Memory B cell (primary cell): ENCODE data around the gene TNRC18.

Experiments
- ATAC-seq: fragments of 150-1000 bp; cut with Tn5 transposase; 2 replicates; pipeline ENCODE4 v1.10.0; 2021; ENCODE audit warnings: low read depth, mild to moderate bottlenecking, moderate library complexity
- DNase-seq, 2 donors: peaks; one replicate each; pipeline ENCODE4 v3.0.0; 2022; ENCODE audit warnings: low spot score in 2 of 2
- H3K27ac Mint-ChIP-seq: one replicate; pipeline ENCODE4 v1.8.0; 2022; ENCODE audit warnings: mild to moderate bottlenecking, moderate library complexity, mixed read lengths
- H3K27me3 Mint-ChIP-seq: one replicate; pipeline ENCODE4 v1.8.0; 2022; ENCODE audit warnings: mixed read lengths
- H3K36me3 Mint-ChIP-seq: one replicate; pipeline ENCODE4 v1.8.0; 2022; ENCODE audit warnings: mild to moderate bottlenecking, mixed read lengths
- H3K4me1 Mint-ChIP-seq: one replicate; pipeline ENCODE4 v1.8.0; 2022; ENCODE audit warnings: mixed read lengths
- H3K4me3 Mint-ChIP-seq: one replicate; pipeline ENCODE4 v1.8.0; 2022; ENCODE audit warnings: mild to moderate bottlenecking, moderate library complexity, mixed read lengths
- H3K9me3 Mint-ChIP-seq: one replicate; pipeline ENCODE4 v1.8.0; 2022; ENCODE audit warnings: mixed read lengths

The TNRC18 gene

GRCh38 chr7:5393328-5393727 is 30.3 kb downstream of the TNRC18 start:
- no peak for ATAC-seq
- Mint-ChIP-seq H3K4me1 (peaks cover 17% of the 10 kb centered on the region), H3K4me3 (no peak overlapping the region), H3K9me3 (no peaks in the 10 kb centered on the region), H3K27me3 (no peaks in the 10 kb centered on the region), H3K27ac (no peak overlapping the region), H3K36me3 (peaks cover 14% of the 10 kb centered on the region)
- no peak for DNase-seq

- Mint-ChIP-seq H3K27me3 (no peaks in the 10 kb centered on the region), H3K27ac (no peak overlapping the region), H3K36me3 (peaks cover 18% of the 10 kb centered on the region), H3K4me1 (peaks cover 10% of the 10 kb centered on the region), H3K4me3 (no peak overlapping the region), H3K9me3 (no peaks in the 10 kb centered on the region)
- DNase-seq (no peak), ATAC-seq (no peak)
Measured at GRCh38 chr7:5390918-5391317, 32.7 kb downstream of the TNRC18 start.

GRCh38 chr7:5388905-5389433 is 34.7 kb downstream of the TNRC18 start:
- H3K27me3 Mint-ChIP-seq, result no peaks in the 10 kb centered on the region
- no peak overlapping the region for H3K27ac Mint-ChIP-seq
- no peak overlapping the region for H3K4me3 Mint-ChIP-seq
- ATAC-seq (no peak), DNase-seq (no peak)
- peaks cover 6% of the 10 kb centered on the region for H3K4me1 Mint-ChIP-seq
- no peaks in the 10 kb centered on the region for H3K9me3 Mint-ChIP-seq
- peaks cover 20% of the 10 kb centered on the region for H3K36me3 Mint-ChIP-seq

DNA sequence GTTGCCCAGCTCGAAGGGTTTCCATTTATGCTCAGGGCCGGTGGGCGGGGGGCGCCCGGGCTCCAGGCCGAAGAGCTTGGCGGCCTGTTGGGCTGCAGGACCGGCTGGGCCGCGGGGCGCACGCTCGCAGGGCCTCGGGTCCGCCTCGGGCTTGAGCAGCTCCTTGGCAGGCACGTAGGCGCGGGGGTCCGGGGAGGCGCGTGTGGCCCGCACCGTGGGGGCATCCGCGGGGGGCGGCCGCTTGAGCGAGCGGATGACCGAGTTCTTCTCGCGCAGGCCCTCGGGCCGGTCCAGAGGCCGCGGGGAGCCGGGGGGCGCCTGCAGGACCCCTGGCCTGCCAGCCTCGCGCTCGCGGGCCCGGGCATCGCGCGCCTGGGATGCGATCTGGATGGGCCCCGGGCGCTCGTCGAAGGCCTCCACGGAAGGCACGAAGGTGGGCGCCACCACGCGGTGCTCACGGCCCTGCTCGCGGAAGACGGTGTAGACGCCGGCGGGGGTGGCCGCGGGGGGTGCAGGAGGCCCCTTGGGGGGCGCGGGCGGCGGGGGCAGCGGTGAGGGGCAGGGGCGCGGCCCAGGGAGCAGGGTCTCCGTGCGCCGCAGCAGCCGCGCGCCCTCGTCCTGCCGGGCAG is 35.2 kb downstream of the TNRC18 start:
- Mint-ChIP-seq H3K4me3 (no peak overlapping the region), H3K36me3 (peaks cover 17% of the 10 kb centered on the region), H3K9me3 (no peaks in the 10 kb centered on the region), H3K27ac (no peak overlapping the region), H3K4me1 (peaks cover 3% of the 10 kb centered on the region), H3K27me3 (no peaks in the 10 kb centered on the region)
- DNase-seq (no peak), ATAC-seq (no peak)

DNA sequence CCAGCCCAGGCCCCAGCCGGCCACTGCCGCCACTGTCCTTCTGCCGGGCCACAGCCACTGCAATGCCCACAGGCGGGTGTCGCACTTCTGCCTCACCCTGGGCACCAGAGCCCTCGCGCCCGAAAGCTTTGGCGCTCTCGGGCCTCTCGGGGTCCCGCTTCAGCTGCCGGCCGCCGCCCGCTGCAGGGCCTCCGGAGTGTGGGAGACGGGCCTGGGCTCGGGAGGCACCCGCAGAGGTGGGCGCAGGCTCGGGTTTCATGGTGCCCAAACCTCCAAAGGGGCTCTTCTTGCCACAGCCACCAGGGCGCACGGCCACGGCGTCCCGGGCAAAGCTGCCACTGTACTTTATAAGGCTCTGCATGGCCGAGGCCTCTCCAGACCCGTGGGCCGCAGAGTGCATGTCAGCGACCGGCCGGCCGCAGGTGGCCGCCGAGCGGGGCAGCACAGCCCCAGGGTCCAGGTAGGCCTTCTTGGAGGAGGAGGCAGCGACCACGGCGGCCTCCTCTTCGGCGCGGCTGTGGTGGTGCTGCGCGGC is 35.9 kb downstream of the TNRC18 start:
- ATAC-seq (no peak), DNase-seq (no peak)
- H3K36me3 Mint-ChIP-seq, result peaks cover 10% of the 10 kb centered on the region
- no peak overlapping the region for H3K27ac Mint-ChIP-seq
- no peaks in the 10 kb centered on the region for H3K27me3 Mint-ChIP-seq
- no peak overlapping the region for H3K4me3 Mint-ChIP-seq
- H3K4me1 Mint-ChIP-seq, result peaks cover under 1% of the 10 kb centered on the region
- no peaks in the 10 kb centered on the region for H3K9me3 Mint-ChIP-seq

- DNase-seq, result no peak
- no peaks in the 10 kb centered on the region for H3K27me3 Mint-ChIP-seq
- H3K27ac Mint-ChIP-seq, result no peak overlapping the region
- peaks cover 9% of the 10 kb centered on the region for H3K4me1 Mint-ChIP-seq
- no peak for ATAC-seq
- no peak overlapping the region for H3K4me3 Mint-ChIP-seq
- peaks cover 11% of the 10 kb centered on the region for H3K36me3 Mint-ChIP-seq
- H3K9me3 Mint-ChIP-seq, result no peaks in the 10 kb centered on the region
Measured at GRCh38 chr7:5384618-5385017, 39.0 kb downstream of the TNRC18 start.

GRCh38 chr7:5383314-5384098 is 40.1 kb downstream of the TNRC18 start:
- Mint-ChIP-seq H3K27ac (no peak overlapping the region), H3K27me3 (no peaks in the 10 kb centered on the region), H3K36me3 (peaks cover 11% of the 10 kb centered on the region), H3K4me3 (no peak overlapping the region), H3K4me1 (peaks cover 9% of the 10 kb centered on the region), H3K9me3 (no peaks in the 10 kb centered on the region)
- no peak for ATAC-seq
- no peak for DNase-seq

DNA sequence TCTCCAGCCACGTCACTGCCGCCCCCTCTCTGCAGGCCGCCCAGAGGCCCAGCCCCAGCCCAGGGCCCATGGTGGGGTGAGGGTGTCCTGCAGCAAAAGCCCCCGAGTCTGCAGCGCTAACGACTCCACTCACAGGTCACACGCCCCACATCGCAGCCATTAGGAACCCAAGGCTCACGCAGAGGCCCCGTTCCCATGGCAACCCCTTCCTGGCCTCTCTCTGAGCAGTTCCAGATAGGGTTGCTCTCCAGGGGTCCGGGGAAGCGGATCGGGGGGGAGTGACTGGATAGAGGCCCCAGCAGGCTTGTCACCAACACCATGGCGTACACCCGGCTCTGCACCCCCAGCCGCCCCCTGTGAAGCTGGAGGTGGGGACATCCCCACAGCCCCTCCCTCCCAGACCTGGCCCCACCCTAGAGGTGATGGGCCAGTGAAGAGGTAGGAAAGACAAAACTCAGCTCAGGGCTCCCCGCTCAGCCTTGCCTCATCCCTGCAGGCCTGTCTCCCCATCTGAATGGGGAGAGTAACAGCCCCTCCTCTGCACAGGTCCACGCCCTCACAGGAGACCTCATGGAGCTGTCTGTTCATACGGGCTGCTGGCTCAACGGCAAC is 41.2 kb downstream of the TNRC18 start:
- Mint-ChIP-seq H3K27me3 (no peaks in the 10 kb centered on the region), H3K36me3 (peaks cover 11% of the 10 kb centered on the region), H3K9me3 (no peaks in the 10 kb centered on the region), H3K4me1 (peaks cover 9% of the 10 kb centered on the region), H3K4me3 (no peak overlapping the region), H3K27ac (no peak overlapping the region)
- no peak for ATAC-seq
- DNase-seq, result no peak

DNA sequence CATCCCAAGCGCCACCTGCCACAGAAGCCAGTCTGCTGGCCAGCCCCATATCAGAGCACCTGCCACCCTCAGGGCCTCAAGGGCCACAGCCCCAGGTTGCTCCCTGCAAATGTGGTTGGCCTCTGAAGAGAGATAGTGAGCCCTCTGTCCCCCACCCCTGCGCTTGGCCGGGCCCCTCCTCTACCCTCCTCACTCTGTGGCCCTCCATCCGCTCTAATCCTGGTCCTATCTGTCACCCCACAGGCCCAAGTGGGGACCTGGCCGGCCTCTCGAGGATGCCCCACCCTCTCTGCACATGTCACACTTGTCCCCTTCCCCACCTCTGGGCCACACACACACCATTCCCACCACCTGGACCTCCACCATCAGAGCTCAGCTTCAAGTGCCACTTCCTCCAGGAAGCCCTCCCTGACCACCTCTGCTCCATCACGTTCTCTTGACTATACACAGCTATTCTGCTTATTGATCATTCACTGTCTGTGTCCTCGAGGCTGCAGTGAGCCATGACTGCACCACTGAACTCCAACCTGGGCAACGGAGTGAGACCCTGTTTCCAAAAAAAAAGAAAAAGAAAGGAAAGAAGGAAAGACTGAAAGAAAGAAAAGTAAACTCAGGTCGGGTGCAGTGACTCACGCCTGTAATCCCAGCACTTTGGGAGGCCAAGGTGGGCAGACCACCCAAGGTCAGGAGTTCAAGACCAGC is 42.4 kb downstream of the TNRC18 start:
- H3K27ac Mint-ChIP-seq, result no peak overlapping the region
- H3K4me3 Mint-ChIP-seq, result no peak overlapping the region
- DNase-seq, result no peak
- H3K36me3 Mint-ChIP-seq, result peaks cover 8% of the 10 kb centered on the region
- peaks cover 9% of the 10 kb centered on the region for H3K4me1 Mint-ChIP-seq
- no peaks in the 10 kb centered on the region for H3K9me3 Mint-ChIP-seq
- no peak for ATAC-seq
- H3K27me3 Mint-ChIP-seq, result no peaks in the 10 kb centered on the region

GRCh38 chr7:5380350-5381070 is 43.1 kb downstream of the TNRC18 start:
- H3K36me3 Mint-ChIP-seq, result peaks cover 12% of the 10 kb centered on the region
- no peak for ATAC-seq
- H3K27me3 Mint-ChIP-seq, result no peaks in the 10 kb centered on the region
- DNase-seq, result no peak
- H3K4me3 Mint-ChIP-seq, result no peak overlapping the region
- H3K4me1 Mint-ChIP-seq, result peaks cover 9% of the 10 kb centered on the region
- no peak overlapping the region for H3K27ac Mint-ChIP-seq
- H3K9me3 Mint-ChIP-seq, result no peaks in the 10 kb centered on the region

DNA sequence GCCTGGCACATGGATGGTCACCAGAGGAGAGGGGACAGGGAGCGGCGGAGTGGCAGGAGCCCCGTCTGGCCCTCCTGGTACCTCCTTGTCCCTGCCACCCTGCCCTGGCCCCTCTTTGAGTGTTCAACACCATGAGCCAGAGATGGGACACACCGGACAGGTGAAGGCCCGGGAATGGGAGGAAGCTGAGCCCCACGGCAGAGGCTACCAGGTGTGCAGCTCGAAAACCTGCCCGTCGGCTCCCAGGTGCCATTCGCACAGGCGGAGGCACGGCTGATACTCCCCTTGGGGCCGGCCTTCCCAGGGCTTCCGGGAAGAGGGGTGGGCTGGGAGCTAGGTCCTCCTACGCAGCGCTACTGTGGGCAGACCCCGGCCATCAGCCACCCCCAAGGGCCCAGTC is 44.1 kb downstream of the TNRC18 start:
- H3K4me3 Mint-ChIP-seq, result no peak overlapping the region
- ATAC-seq (no peak), DNase-seq (no peak)
- H3K36me3 Mint-ChIP-seq, result peaks cover 10% of the 10 kb centered on the region
- H3K27ac Mint-ChIP-seq, result no peak overlapping the region
- no peaks in the 10 kb centered on the region for H3K9me3 Mint-ChIP-seq
- no peaks in the 10 kb centered on the region for H3K27me3 Mint-ChIP-seq
- peaks cover 9% of the 10 kb centered on the region for H3K4me1 Mint-ChIP-seq

GRCh38 chr7:5377816-5378215 is 45.8 kb downstream of the TNRC18 start:
- H3K36me3 Mint-ChIP-seq, result peaks cover 17% of the 10 kb centered on the region
- H3K4me3 Mint-ChIP-seq, result no peak overlapping the region
- no peaks in the 10 kb centered on the region for H3K9me3 Mint-ChIP-seq
- H3K27me3 Mint-ChIP-seq, result no peaks in the 10 kb centered on the region
- no peak for DNase-seq
- H3K27ac Mint-ChIP-seq, result no peak overlapping the region
- peaks cover 9% of the 10 kb centered on the region for H3K4me1 Mint-ChIP-seq
- no peak for ATAC-seq

- H3K27ac Mint-ChIP-seq, result no peak overlapping the region
- DNase-seq, result no peak
- no peak overlapping the region for H3K4me3 Mint-ChIP-seq
- H3K27me3 Mint-ChIP-seq, result no peaks in the 10 kb centered on the region
- no peak for ATAC-seq
- no peaks in the 10 kb centered on the region for H3K9me3 Mint-ChIP-seq
- H3K4me1 Mint-ChIP-seq, result peaks cover 7% of the 10 kb centered on the region
- H3K36me3 Mint-ChIP-seq, result peaks cover 17% of the 10 kb centered on the region
Measured at GRCh38 chr7:5377279-5377678, 46.4 kb downstream of the TNRC18 start.
